Neural cell (in vitro differentiated cells): ENCODE results near the gene ARPC5. TPM values are rescaled to one million over a fixed set of nuclear protein-coding genes. Genes with fewer than 3 reads are reported as not detected.

Source experiments
- H2AFZ ChIP-seq: fragments of 200-600, 300-800 bp; sonication (generic), shearing (Covaris generic); 2 replicates; pipeline ENCODE4 v1.6.0; 2014; ENCODE audit warnings: low read depth, mild to moderate bottlenecking, antibody characterized with exemption, low read length, moderate library complexity
- H3F3A ChIP-seq: fragments of 200-600 bp; shearing (Covaris generic); 2 replicates; pipeline ENCODE4 v1.6.1; 2016; ENCODE audit warnings: mild to moderate bottlenecking, moderate library complexity, mixed read lengths, antibody characterized with exemption, low read length; ENCODE audit not compliant: insufficient read depth, poor library complexity, severe bottlenecking
- H3K27ac ChIP-seq: fragments of 200-600, 300-800 bp; sonication (generic), shearing (Covaris generic); 2 replicates; pipeline ENCODE4 v1.5.1; 2014; ENCODE audit warnings: mild to moderate bottlenecking, low read length, moderate library complexity
- H3K27me3 ChIP-seq: fragments of 300-800, 200-600 bp; sonication (generic), shearing (Covaris generic); 2 replicates; pipeline ENCODE4 v1.6.0; 2014; ENCODE audit warnings: mild to moderate bottlenecking, low read depth, low read length, moderate library complexity; ENCODE audit not compliant: insufficient read depth
- H3K36me3 ChIP-seq: fragments of 300-800, 200-600 bp; sonication (generic), shearing (Covaris generic); 2 replicates; pipeline ENCODE4 v1.5.1; 2014; ENCODE audit warnings: mild to moderate bottlenecking, antibody characterized with exemption, low read length, moderate library complexity; ENCODE audit not compliant: insufficient read depth
- H3K4me2 ChIP-seq: fragments of 300-800, 200-600 bp; sonication (generic), shearing (Covaris generic); 2 replicates; pipeline ENCODE4 v1.6.0; 2014; ENCODE audit warnings: mild to moderate bottlenecking, low read length
- H3K4me3 ChIP-seq: fragments of 300-800, 200-600 bp; sonication (generic), shearing (Covaris generic); 2 replicates; pipeline ENCODE4 v1.5.1; 2014; ENCODE audit warnings: mild to moderate bottlenecking, low read length, moderate library complexity
- H3K79me2 ChIP-seq: fragments of 200-600 bp; shearing (Covaris generic); replicated peaks from 2 replicates; pipeline ENCODE4 v1.6.0; 2014; ENCODE audit warnings: mild to moderate bottlenecking, low read length, moderate library complexity; ENCODE audit not compliant: insufficient read depth
- H3K9ac ChIP-seq: fragments of 300-800, 200-600 bp; sonication (generic), shearing (Covaris generic); 2 replicates; pipeline ENCODE4 v1.6.1; 2016; ENCODE audit warnings: mild to moderate bottlenecking, low read length, mixed read lengths
- H3K9me2 ChIP-seq: fragments of 200-600 bp; shearing (Covaris generic); 2 replicates; pipeline ENCODE4 v1.6.1; 2016; ENCODE audit warnings: mild to moderate bottlenecking, low read length, mixed read lengths; ENCODE audit not compliant: insufficient read depth
- H3K9me3 ChIP-seq: fragments of 200-600, 300-800 bp; sonication (generic), shearing (Covaris generic); 2 replicates; pipeline ENCODE4 v1.6.1; 2016; ENCODE audit warnings: mild to moderate bottlenecking, mixed run types, low read length, moderate library complexity, mixed read lengths
- H4K20me1 ChIP-seq: fragments of 200-600 bp; shearing (Covaris generic); 2 replicates; pipeline ENCODE4 v1.6.1; 2016; ENCODE audit warnings: mild to moderate bottlenecking, mixed run types; ENCODE audit not compliant: insufficient read depth
- CTCF ChIP-seq: fragments of 450-650 bp; IDR thresholded peaks from 2 replicates; pipeline ENCODE4 v1.5.1; 2014; ENCODE audit warnings: antibody characterized with exemption, mild to moderate bottlenecking, moderate library complexity; ENCODE audit not compliant: poor library complexity, severe bottlenecking
- EP300 ChIP-seq: fragments of 450-650 bp; conservative IDR thresholded peaks from 2 replicates; pipeline ENCODE4 v1.6.1; 2014; ENCODE audit warnings: antibody characterized with exemption, mild to moderate bottlenecking, moderate library complexity; ENCODE audit not compliant: poor library complexity, severe bottlenecking
- EZH2 ChIP-seq: fragments of 200-600, 300-800 bp; shearing (Covaris generic), sonication (generic); IDR thresholded peaks from 2 replicates; pipeline ENCODE4 v1.6.1; 2014; ENCODE audit warnings: antibody characterized with exemption, low read length, borderline replicate concordance, mild to moderate bottlenecking; ENCODE audit not compliant: insufficient read depth, poor library complexity, severe bottlenecking
- MXI1 ChIP-seq: fragments of 450-650 bp; conservative IDR thresholded peaks from 2 replicates; pipeline ENCODE4 v1.6.1; 2014; ENCODE audit warnings: antibody characterized with exemption, mild to moderate bottlenecking; ENCODE audit not compliant: poor library complexity, severe bottlenecking
- POLR2AphosphoS5 ChIP-seq: IDR thresholded peaks from 2 replicates; pipeline ENCODE4 v1.6.1; 2012
- RAD21 ChIP-seq: fragments of 450-650 bp; conservative IDR thresholded peaks from 2 replicates; pipeline ENCODE4 v1.6.1; 2014; ENCODE audit warnings: antibody characterized with exemption, mild to moderate bottlenecking, moderate library complexity
- SMC3 ChIP-seq: fragments of 450-650 bp; conservative IDR thresholded peaks from 2 replicates; pipeline ENCODE4 v1.6.1; 2014; ENCODE audit warnings: antibody characterized with exemption, mild to moderate bottlenecking, moderate library complexity; ENCODE audit not compliant: poor library complexity
- TAF1 ChIP-seq: IDR thresholded peaks from 2 replicates; pipeline ENCODE4 v1.6.1; 2012; ENCODE audit warnings: low read depth
- polyA plus RNA-seq: library from polyadenylated mRNA; depleted of rRNA; stranded (reverse); fragments of >200 nt; gene quantifications from 2 replicates; pipeline ENCODE4 v1.2.3, GENCODE V29; 2014
- TF ChIP-seq, protein P1 (sequence below): IDR thresholded peaks from 2 replicates; pipeline ENCODE4 v1.6.1; 2012; ENCODE audit warnings: borderline replicate concordance

The ARPC5 gene
- polyA plus RNA-seq, 1 donor from 2014 or later: 197 TPM

DNA sequence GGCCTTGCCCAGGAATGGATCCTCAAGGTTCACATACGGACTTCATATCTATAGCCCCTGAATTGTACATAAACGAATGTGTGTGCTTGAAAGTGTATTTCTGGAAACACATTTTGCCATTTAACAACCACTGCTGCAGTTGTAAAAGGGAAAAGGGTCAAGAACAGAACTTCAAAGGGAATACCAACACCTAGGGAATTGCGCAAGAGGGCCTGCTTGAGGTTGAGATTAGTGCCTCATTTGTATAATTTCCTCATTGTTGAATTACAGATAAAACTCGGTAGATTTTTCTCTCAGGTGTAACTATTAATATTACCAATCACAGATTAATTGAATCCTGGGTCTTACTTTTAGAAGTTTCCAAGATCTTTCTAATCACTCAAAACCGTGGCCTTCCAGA, 51.4 kb downstream of the ARPC5 start:
- Histone ChIP-seq H3K36me3 (no peaks in the 10 kb centered on the region), H3K4me2 (no peak overlapping the region), H4K20me1 (no peaks in the 10 kb centered on the region), H3K27me3 (no peaks in the 10 kb centered on the region), H3K9me2 (no peaks in the 10 kb centered on the region), H3K9me3 (no peaks in the 10 kb centered on the region), H3K9ac (no peak overlapping the region), H3K4me3 (no peak overlapping the region), H3K79me2 (no peaks in the 10 kb centered on the region), H2AFZ (no peak overlapping the region), H3F3A (no peaks in the 10 kb centered on the region), H3K27ac (no peak overlapping the region)
- TF ChIP-seq TAF1 (no peak), POLR2AphosphoS5 (no peak), EP300 (no peak), MXI1 (no peak), SMC3 (no peak), EZH2 (no peak)
- TF ChIP-seq, protein P1, sequence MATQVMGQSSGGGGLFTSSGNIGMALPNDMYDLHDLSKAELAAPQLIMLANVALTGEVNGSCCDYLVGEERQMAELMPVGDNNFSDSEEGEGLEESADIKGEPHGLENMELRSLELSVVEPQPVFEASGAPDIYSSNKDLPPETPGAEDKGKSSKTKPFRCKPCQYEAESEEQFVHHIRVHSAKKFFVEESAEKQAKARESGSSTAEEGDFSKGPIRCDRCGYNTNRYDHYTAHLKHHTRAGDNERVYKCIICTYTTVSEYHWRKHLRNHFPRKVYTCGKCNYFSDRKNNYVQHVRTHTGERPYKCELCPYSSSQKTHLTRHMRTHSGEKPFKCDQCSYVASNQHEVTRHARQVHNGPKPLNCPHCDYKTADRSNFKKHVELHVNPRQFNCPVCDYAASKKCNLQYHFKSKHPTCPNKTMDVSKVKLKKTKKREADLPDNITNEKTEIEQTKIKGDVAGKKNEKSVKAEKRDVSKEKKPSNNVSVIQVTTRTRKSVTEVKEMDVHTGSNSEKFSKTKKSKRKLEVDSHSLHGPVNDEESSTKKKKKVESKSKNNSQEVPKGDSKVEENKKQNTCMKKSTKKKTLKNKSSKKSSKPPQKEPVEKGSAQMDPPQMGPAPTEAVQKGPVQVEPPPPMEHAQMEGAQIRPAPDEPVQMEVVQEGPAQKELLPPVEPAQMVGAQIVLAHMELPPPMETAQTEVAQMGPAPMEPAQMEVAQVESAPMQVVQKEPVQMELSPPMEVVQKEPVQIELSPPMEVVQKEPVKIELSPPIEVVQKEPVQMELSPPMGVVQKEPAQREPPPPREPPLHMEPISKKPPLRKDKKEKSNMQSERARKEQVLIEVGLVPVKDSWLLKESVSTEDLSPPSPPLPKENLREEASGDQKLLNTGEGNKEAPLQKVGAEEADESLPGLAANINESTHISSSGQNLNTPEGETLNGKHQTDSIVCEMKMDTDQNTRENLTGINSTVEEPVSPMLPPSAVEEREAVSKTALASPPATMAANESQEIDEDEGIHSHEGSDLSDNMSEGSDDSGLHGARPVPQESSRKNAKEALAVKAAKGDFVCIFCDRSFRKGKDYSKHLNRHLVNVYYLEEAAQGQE: no peak

- Histone ChIP-seq H3K9me3 (no peaks in the 10 kb centered on the region), H4K20me1 (no peaks in the 10 kb centered on the region), H3K27me3 (no peaks in the 10 kb centered on the region), H3F3A (no peaks in the 10 kb centered on the region), H3K27ac (no peak overlapping the region), H3K4me3 (no peak overlapping the region), H2AFZ (no peak overlapping the region), H3K36me3 (no peaks in the 10 kb centered on the region), H3K4me2 (no peak overlapping the region), H3K9ac (no peak overlapping the region), H3K9me2 (no peaks in the 10 kb centered on the region), H3K79me2 (no peaks in the 10 kb centered on the region)
- TF ChIP-seq EP300: no peak
- TF ChIP-seq MXI1: no peak
- no peak for TF ChIP-seq TAF1
- TF ChIP-seq, protein P1: no peak
- TF ChIP-seq CTCF: no peak
- no peak for TF ChIP-seq RAD21
- no peak for TF ChIP-seq EZH2
- TF ChIP-seq SMC3: no peak
- no peak for TF ChIP-seq POLR2AphosphoS5
These were observed 52.1 kb downstream of the ARPC5 start for GRCh38 chr1:183583466-183583865.
